H9 (cell line): ENCODE results near the gene KRTDAP. TPM values are rescaled to one million over a fixed set of nuclear protein-coding genes. Genes with fewer than 3 reads are reported as not detected.

ENCODE experiments used
- DNase-seq: peaks from one replicate; pipeline ENCODE4 v3.0.0-alpha.2; 2017
- H2AFZ ChIP-seq: one replicate; pipeline ENCODE4 v1.6.1; 2013; ENCODE audit warnings: mild to moderate bottlenecking, low read length, control low read depth, moderate library complexity
- H2AK5ac ChIP-seq: 2 replicates; pipeline ENCODE4 v1.6.1; 2013; ENCODE audit warnings: low read length, control low read depth, mixed read lengths; ENCODE audit not compliant: insufficient read length
- H2BK120ac ChIP-seq: one replicate; pipeline ENCODE4 v1.6.1; 2013; ENCODE audit warnings: low read depth, mild to moderate bottlenecking, low read length, control low read depth, inconsistent platforms; ENCODE audit not compliant: poor library complexity, severe bottlenecking
- H2BK12ac ChIP-seq: 2 replicates; pipeline ENCODE4 v1.6.1; 2013; ENCODE audit warnings: low read length, control low read depth, mixed read lengths, low read depth; ENCODE audit not compliant: insufficient read length
- H2BK15ac ChIP-seq: 2 replicates; pipeline ENCODE4 v1.6.1; 2013; ENCODE audit warnings: low read depth, low read length, control low read depth
- H2BK20ac ChIP-seq: one replicate; pipeline ENCODE4 v1.6.1; 2013; ENCODE audit warnings: low read depth, mild to moderate bottlenecking, low read length, control low read depth, inconsistent platforms; ENCODE audit not compliant: poor library complexity, severe bottlenecking
- H2BK5ac ChIP-seq: 2 replicates; pipeline ENCODE4 v1.6.1; 2013; ENCODE audit warnings: low read length, control low read depth, mixed read lengths; ENCODE audit not compliant: insufficient read length
- H3K14ac ChIP-seq: 2 replicates; pipeline ENCODE4 v1.6.1; 2013; ENCODE audit warnings: low read length, control low read depth; ENCODE audit not compliant: insufficient read depth
- H3K18ac ChIP-seq: 2 replicates; pipeline ENCODE4 v1.6.1; 2013; ENCODE audit warnings: low read depth, mild to moderate bottlenecking, mixed read lengths, low read length, control low read depth; ENCODE audit not compliant: insufficient read length
- H3K23ac ChIP-seq: 2 replicates; pipeline ENCODE4 v1.6.1; 2013; ENCODE audit warnings: low read length, control low read depth, mixed read lengths, low read depth; ENCODE audit not compliant: insufficient read length
- H3K23me2 ChIP-seq: 2 replicates; pipeline ENCODE4 v1.6.1; 2013; ENCODE audit warnings: low read depth, mild to moderate bottlenecking, mixed read lengths, low read length, control low read depth; ENCODE audit not compliant: insufficient read length, poor library complexity, severe bottlenecking
- H3K27ac ChIP-seq: 2 replicates; pipeline ENCODE4 v1.5.1; 2013; ENCODE audit warnings: low read length, control low read depth, mixed read lengths, low read depth; ENCODE audit not compliant: insufficient read length
- H3K27me3 ChIP-seq: 2 replicates; pipeline ENCODE4 v1.6.1; 2013; ENCODE audit warnings: low read length, control low read depth, inconsistent platforms; ENCODE audit not compliant: insufficient read depth
- H3K4ac ChIP-seq: 2 replicates; pipeline ENCODE4 v1.6.1; 2013; ENCODE audit warnings: low read depth, mild to moderate bottlenecking, control low read depth, inconsistent platforms, low read length, moderate library complexity
- H3K4me1 ChIP-seq: 2 replicates; pipeline ENCODE4 v1.6.1; 2013; ENCODE audit warnings: low read length, control low read depth, inconsistent platforms; ENCODE audit not compliant: insufficient read depth
- H3K4me2 ChIP-seq: 2 replicates; pipeline ENCODE4 v1.6.1; 2013; ENCODE audit warnings: low read length, control low read depth, mixed read lengths; ENCODE audit not compliant: insufficient read length, insufficient read depth
- H3K56ac ChIP-seq: 2 replicates; pipeline ENCODE4 v1.6.1; 2013; ENCODE audit warnings: low read depth, mild to moderate bottlenecking, mixed read lengths, low read length, control low read depth; ENCODE audit not compliant: insufficient read length
- H3K79me1 ChIP-seq: 2 replicates; pipeline ENCODE4 v1.6.1; 2013; ENCODE audit warnings: low read depth, mild to moderate bottlenecking, moderate library complexity, low read length, control low read depth, inconsistent platforms; ENCODE audit not compliant: insufficient read depth, poor library complexity, severe bottlenecking
- H3K79me2 ChIP-seq: 2 replicates; pipeline ENCODE4 v1.6.1; 2013; ENCODE audit warnings: low read length, control low read depth, inconsistent platforms; ENCODE audit not compliant: insufficient read depth
- H3K9ac ChIP-seq: 2 replicates; pipeline ENCODE4 v1.6.1; 2013; ENCODE audit warnings: low read length, control low read depth, mixed read lengths; ENCODE audit not compliant: insufficient read length; ENCODE audit errors: extremely low read depth
- H3K9me3 ChIP-seq: one replicate; pipeline ENCODE4 v1.6.1; 2013; ENCODE audit warnings: low read depth, low read length, inconsistent platforms; ENCODE audit not compliant: control insufficient read depth
- H3T11ph ChIP-seq: one replicate; pipeline ENCODE4 v1.6.1; 2013; ENCODE audit warnings: mild to moderate bottlenecking, low read length, control low read depth, inconsistent platforms
- H4K20me1 ChIP-seq: one replicate; pipeline ENCODE4 v1.6.1; 2013; ENCODE audit not compliant: control insufficient read depth, insufficient read length, insufficient read depth
- H4K5ac ChIP-seq: 2 replicates; pipeline ENCODE4 v1.6.1; 2013; ENCODE audit warnings: low read depth, mild to moderate bottlenecking, mixed read lengths, low read length, control low read depth; ENCODE audit not compliant: insufficient read length
- H4K8ac ChIP-seq: replicated peaks from 2 replicates; pipeline ENCODE4 v1.6.1; 2013; ENCODE audit warnings: low read length, control low read depth, mixed read lengths, low read depth; ENCODE audit not compliant: insufficient read length
- H4K91ac ChIP-seq: 2 replicates; pipeline ENCODE4 v1.6.1; 2013; ENCODE audit warnings: low read depth, mild to moderate bottlenecking, moderate library complexity, mixed read lengths, low read length, control low read depth; ENCODE audit not compliant: insufficient read length
- H3K27ac Mint-ChIP-seq, 3 experiments: 2 replicates in 2 of 3; 3 replicates in 1 of 3; pipeline ENCODE4 v1.8.0; 2020 to 2021; ENCODE audit warnings: mixed read lengths in 3 of 3, mild to moderate bottlenecking in 1 of 3, moderate library complexity in 1 of 3
- H3K27me3 Mint-ChIP-seq: 2 replicates; pipeline ENCODE4 v1.8.0; 2021; ENCODE audit warnings: low read depth, mild to moderate bottlenecking, moderate library complexity, mixed read lengths
- H3K36me3 Mint-ChIP-seq, 3 experiments: 2 replicates in 2 of 3; 3 replicates in 1 of 3; pipeline ENCODE4 v1.8.0; 2020 to 2021; ENCODE audit warnings: low read depth in 3 of 3, mixed read lengths in 3 of 3; ENCODE audit not compliant: insufficient read depth in 1 of 3
- H3K4me1 Mint-ChIP-seq, 2 experiments: 2 replicates each; pipeline ENCODE4 v1.8.0; 2020; ENCODE audit warnings: mixed read lengths in 2 of 2
- H3K4me3 Mint-ChIP-seq, 2 experiments: 2 replicates in 1 of 2; 3 replicates in 1 of 2; pipeline ENCODE4 v1.8.0; 2020 to 2021; ENCODE audit warnings: mild to moderate bottlenecking in 2 of 2, mixed read lengths in 2 of 2, moderate library complexity in 1 of 2
- H3K9me3 Mint-ChIP-seq, 2 experiments: 2 replicates in 1 of 2; 3 replicates in 1 of 2; pipeline ENCODE4 v1.8.0; 2020; ENCODE audit warnings: mild to moderate bottlenecking in 2 of 2, mixed read lengths in 2 of 2, moderate library complexity in 1 of 2
- CTCF ChIP-seq: fragments of 200-600 bp; sonication (generic); conservative IDR thresholded peaks from 3 replicates; pipeline ENCODE4 v1.8.0; 2021; ENCODE audit warnings: antibody characterized with exemption, mild to moderate bottlenecking
- WGBS: extraction: QIAGEN DNeasy Blood & Tissue Kit; methylation state at CpG from one replicate; pipeline ENCODE4 v1.1.7; 2013; ENCODE audit warnings: missing lambda C conversion rate, low lambda C conversion rate, mixed read lengths; ENCODE audit not compliant: insufficient read length; ENCODE audit errors: extremely low coverage; 5-methylcytosine and 5-hydroxymethylcytosine counted together
- total RNA-seq: library from RNA; stranded (reverse); gene quantifications from 2 replicates; pipeline ENCODE4 v1.2.1, GENCODE V29; 2021

The KRTDAP gene
- total RNA-seq, 1 experiment from 2014 or later, result 0.87 TPM

GRCh38 chr19:35461060-35461459 is 29.2 kb downstream of the KRTDAP start:
- Histone ChIP-seq H2AFZ (no peak overlapping the region), H3K4me2 (no peak overlapping the region), H3K4me1 (no peaks in the 10 kb centered on the region), H2BK5ac (no peak overlapping the region), H3K27ac (no peak overlapping the region), H4K91ac (no peak overlapping the region), H3K79me1 (no peaks in the 10 kb centered on the region), H3K4ac (no peak overlapping the region), H4K8ac (no peak overlapping the region), H2BK120ac (no peak overlapping the region), H3K27me3 (no peaks in the 10 kb centered on the region), H4K20me1 (no peaks in the 10 kb centered on the region), H2BK20ac (no peak overlapping the region), H2AK5ac (no peak overlapping the region), H3K56ac (no peak overlapping the region), H2BK15ac (no peak overlapping the region), H3K79me2 (no peaks in the 10 kb centered on the region), H3T11ph (no peak overlapping the region), H3K14ac (no peak overlapping the region), H2BK12ac (no peak overlapping the region), H3K9me3 (no peaks in the 10 kb centered on the region), H3K18ac (no peak overlapping the region), H4K5ac (no peak overlapping the region), H3K23me2 (no peaks in the 10 kb centered on the region), H3K9ac (no peak overlapping the region), H3K23ac (no peak overlapping the region)
- Mint-ChIP-seq H3K27me3 (peaks cover 7% of the 10 kb centered on the region), H3K4me3 (no peak overlapping the region), H3K4me1 (peaks cover 0 to 11% of the 10 kb centered on the region in 2 experiments; a peak in 3 of 4 replicates), H3K27ac (no peak overlapping the region), H3K36me3 (no peaks in the 10 kb centered on the region), H3K9me3 (no peaks in the 10 kb centered on the region)
- TF ChIP-seq CTCF, result no peak
- no peak for DNase-seq
- no CpG with 5 or more reads among the region's 9 CpGs for WGBS
